Kidney (tissue), 14 donors: ENCODE data around the gene ANP32A. TPM values are rescaled to one million over a fixed set of nuclear protein-coding genes. Genes with fewer than 3 reads are reported as not detected.
"Not testable (repeated sequence)": the region's sequence is repeated elsewhere in the genome, so short reads cannot be mapped to it uniquely, and the experiment has no call there.

Source experiments
- DNase-seq, 5 donors: peaks; one replicate each; pipeline ENCODE4 v3.0.0-alpha.2; 2013 to 2020
- FAIRE-seq: peaks from 2 replicates; lab custom pipeline; 2012; peaks lifted over from hg19 to GRCh38; lab: Jason Lieb, UNC
- H3K27ac ChIP-seq, 2 donors: one replicate each; pipeline ENCODE4 v1.7.0; 2013; ENCODE audit warnings: low read depth in 2 of 2, low read length in 2 of 2, inconsistent platforms in 1 of 2
- H3K27me3 ChIP-seq: one replicate; pipeline ENCODE4 v1.7.1; 2013; ENCODE audit warnings: low read length, inconsistent platforms; ENCODE audit not compliant: control insufficient read depth, insufficient read depth
- H3K36me3 ChIP-seq, 3 donors: one replicate each; pipeline versions ENCODE4 v1.7.0 to v1.7.1; 2013; ENCODE audit warnings: low read length in 3 of 3, control low read depth in 1 of 3, inconsistent platforms in 1 of 3; ENCODE audit not compliant: insufficient read depth in 3 of 3, control insufficient read depth in 2 of 3
- H3K4me1 ChIP-seq, 3 donors: one replicate each; pipeline versions ENCODE4 v1.7.0 to v1.7.1; 2013; ENCODE audit warnings: low read length in 3 of 3, inconsistent platforms in 1 of 3, low read depth in 1 of 3; ENCODE audit not compliant: control insufficient read depth in 2 of 3, insufficient read depth in 2 of 3
- H3K4me3 ChIP-seq, 3 donors: one replicate each; pipeline versions ENCODE4 v1.7.0 to v1.8.1; 2013; ENCODE audit warnings: low read length in 3 of 3, control low read depth in 1 of 3, inconsistent platforms in 1 of 3
- H3K9ac ChIP-seq, 3 donors: one replicate each; pipeline versions ENCODE4 v1.7.0 to v1.7.1; 2013; ENCODE audit warnings: low read length in 3 of 3, control low read depth in 1 of 3, inconsistent platforms in 1 of 3
- H3K9me3 ChIP-seq, 3 donors: one replicate each; pipeline versions ENCODE4 v1.7.0 to v1.7.1; 2013; ENCODE audit warnings: low read length in 3 of 3, control low read depth in 1 of 3, inconsistent platforms in 1 of 3; ENCODE audit not compliant: control insufficient read depth in 2 of 3, insufficient read depth in 1 of 3
- intact Hi-C: fragments of 100-400 bp; cut with DNase I; formaldehyde crosslinking; loops from one replicate; pipeline ENCODE4 v1.11.1; 2022
- polyA plus RNA-seq: library from polyadenylated mRNA; stranded (reverse); fragments of 350-450 nt; fragmentation: Illumina TruSeq; extraction: RNeasy Lipid Tissue Mini Kit (QIAGEN cat#74804); gene quantifications from one replicate; pipeline ENCODE4 v1.2.3, GENCODE V29; 2014; ENCODE audit warnings: low read depth, low replicate concordance; ENCODE audit not compliant: insufficient read depth
- total RNA-seq: library from RNA; stranded (reverse); fragmentation: NEBNext Ultra II Directional; extraction: Animal tissue kit (Norgen Biotek cat#: 25700); gene quantifications from one replicate; pipeline ENCODE4 v1.2.1, GENCODE V29; 2021
- TF ChIP-seq, protein P1 (sequence below): IDR thresholded peaks from 3 replicates; pipeline ENCODE4 v1.5.1; 2012; ENCODE audit warnings: mild to moderate bottlenecking, moderate library complexity, borderline replicate concordance; ENCODE audit not compliant: insufficient read depth; ENCODE audit errors: extremely low read depth
- donor health status: control.
- donor health status: control.
- donor health status: control.
- donor health status: control.
- donor health status: control.
- donor health status: DM: yes; HTN: yes; CAD: no.
- donor health status: Normal renal cell carcinoma (clear cell type).

Gene ANP32A
- total and polyA plus RNA-seq, 2 donors from 2014 or later = 113 to 148 TPM

DNA sequence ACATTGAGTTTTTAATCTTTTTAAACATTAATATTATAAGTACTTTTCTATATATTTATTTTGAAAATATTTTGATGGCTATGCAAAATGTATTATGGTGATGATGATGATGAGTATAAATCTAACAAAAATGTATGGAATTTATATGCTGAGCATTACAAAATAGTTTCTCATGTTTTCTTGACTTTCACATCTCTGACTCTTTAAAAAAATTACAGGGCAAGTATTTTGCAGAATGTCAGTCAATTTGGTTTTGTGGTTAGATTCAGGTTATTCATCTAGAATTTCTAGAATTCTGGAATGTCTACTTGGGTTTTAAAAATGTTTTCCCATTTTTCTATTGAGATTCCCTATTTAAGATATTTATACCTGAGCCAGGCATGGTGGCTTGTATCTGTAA, 41.7 kb upstream of the ANP32A start:
- TF ChIP-seq, protein P1, sequence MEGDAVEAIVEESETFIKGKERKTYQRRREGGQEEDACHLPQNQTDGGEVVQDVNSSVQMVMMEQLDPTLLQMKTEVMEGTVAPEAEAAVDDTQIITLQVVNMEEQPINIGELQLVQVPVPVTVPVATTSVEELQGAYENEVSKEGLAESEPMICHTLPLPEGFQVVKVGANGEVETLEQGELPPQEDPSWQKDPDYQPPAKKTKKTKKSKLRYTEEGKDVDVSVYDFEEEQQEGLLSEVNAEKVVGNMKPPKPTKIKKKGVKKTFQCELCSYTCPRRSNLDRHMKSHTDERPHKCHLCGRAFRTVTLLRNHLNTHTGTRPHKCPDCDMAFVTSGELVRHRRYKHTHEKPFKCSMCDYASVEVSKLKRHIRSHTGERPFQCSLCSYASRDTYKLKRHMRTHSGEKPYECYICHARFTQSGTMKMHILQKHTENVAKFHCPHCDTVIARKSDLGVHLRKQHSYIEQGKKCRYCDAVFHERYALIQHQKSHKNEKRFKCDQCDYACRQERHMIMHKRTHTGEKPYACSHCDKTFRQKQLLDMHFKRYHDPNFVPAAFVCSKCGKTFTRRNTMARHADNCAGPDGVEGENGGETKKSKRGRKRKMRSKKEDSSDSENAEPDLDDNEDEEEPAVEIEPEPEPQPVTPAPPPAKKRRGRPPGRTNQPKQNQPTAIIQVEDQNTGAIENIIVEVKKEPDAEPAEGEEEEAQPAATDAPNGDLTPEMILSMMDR = no peak
- Histone ChIP-seq H3K36me3 (no peaks in the 10 kb centered on the region), H3K9ac (no peak overlapping the region), H3K27me3 (no peaks in the 10 kb centered on the region), H3K9me3 (peaks cover 0 to 3% (median 0%) of the 10 kb centered on the region in 3 donors), H3K4me1 (no peaks in the 10 kb centered on the region), H3K27ac (no peak overlapping the region), H3K4me3 (no peak overlapping the region)
- intact Hi-C loops = no loop called here
- no peak for DNase-seq
- FAIRE-seq = peak; percentile 58

DNA sequence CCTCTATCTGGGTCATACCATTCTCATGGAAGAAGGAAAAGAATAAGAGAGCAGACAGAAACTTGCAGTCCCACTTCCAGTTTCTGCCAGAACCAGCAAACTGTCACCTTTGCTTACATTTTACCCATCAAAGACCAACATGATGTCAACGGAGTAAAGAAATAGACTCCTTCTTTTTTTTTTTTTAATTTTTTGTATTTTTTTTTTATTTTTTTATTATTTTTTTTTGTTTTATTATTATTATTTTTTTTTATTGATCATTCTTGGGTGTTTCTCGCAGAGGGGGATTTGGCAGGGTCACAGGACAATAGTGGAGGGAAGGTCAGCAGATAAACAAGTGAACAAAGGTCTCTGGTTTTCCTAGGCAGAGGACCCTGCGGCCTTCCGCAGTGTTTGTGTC, 38.0 kb upstream of the ANP32A start:
- intact Hi-C loops, FAIRE-seq, DNase-seq, H3K27ac ChIP-seq, H3K27me3 ChIP-seq, H3K9ac ChIP-seq, H3K9me3 ChIP-seq, H3K4me3 ChIP-seq, H3K36me3 ChIP-seq, H3K4me1 ChIP-seq: not testable (repeated sequence)

DNA sequence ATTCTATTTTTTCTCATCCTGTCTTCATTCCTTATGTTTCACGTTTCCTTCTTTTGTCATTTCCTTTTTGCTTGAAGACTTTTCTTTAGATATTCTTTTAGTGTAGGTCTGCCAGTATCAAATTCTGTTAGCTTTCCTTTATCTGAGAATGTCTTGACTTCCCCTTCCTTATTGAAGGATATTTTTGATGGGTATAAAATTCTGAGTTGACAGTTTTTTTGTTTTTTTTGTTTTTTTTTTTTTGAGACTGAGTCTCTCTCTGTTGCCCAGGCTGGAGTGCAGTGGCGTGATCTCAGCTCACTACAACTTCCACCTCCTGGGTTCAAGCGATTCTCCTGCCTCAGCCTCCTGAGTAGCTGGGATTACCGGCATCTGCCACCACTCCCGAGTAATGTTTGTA, 36.7 kb upstream of the ANP32A start:
- not testable (repeated sequence) for FAIRE-seq

DNA sequence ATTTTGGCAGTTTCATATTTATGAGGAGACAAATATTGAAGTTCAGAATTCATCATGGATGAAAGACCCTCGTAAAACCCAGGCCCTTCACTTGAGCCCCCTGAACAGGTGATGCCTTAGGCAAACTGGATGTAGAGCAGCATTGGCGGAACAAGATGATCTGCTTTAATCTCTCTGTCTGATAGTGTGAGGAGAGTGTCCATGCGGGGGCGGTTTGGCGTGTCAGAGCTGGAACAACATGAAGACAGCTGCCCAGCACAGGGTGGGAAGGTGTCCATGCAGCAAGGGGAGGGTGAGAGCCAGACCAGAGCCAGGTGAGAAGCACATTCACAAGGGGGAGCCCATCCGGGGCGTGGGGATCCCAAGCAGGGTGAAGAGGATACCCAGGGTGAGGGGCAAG, 31.8 kb upstream of the ANP32A start:
- Histone ChIP-seq H3K4me3 (no peak overlapping the region), H3K9ac (no peak overlapping the region), H3K27me3 (no peaks in the 10 kb centered on the region), H3K4me1 (no peaks in the 10 kb centered on the region), H3K36me3 (no peaks in the 10 kb centered on the region), H3K27ac (no peak overlapping the region), H3K9me3 (peaks cover 0 to 3% (median 0%) of the 10 kb centered on the region in 3 donors)
- DNase-seq = peak in 3 of 5 donors; percentile 31 to 53 (median 33)
- TF ChIP-seq, protein P1 = no peak
- intact Hi-C loops = no loop called here
- FAIRE-seq = no peak

More for the DNA sequence above, 36.7 kb upstream of the ANP32A start:
- H3K4me3 ChIP-seq, H3K27me3 ChIP-seq, H3K4me1 ChIP-seq, intact Hi-C loops, H3K9ac ChIP-seq, H3K27ac ChIP-seq, H3K9me3 ChIP-seq, DNase-seq, H3K36me3 ChIP-seq: not testable (repeated sequence)
